ENCODE data around the gene TEAD2.
A peak's percentile ranks its signal among the peaks of the same experiment; 100 is the strongest.
"Not testable (repeated sequence)": the region's sequence is repeated elsewhere in the genome, so short reads cannot be mapped to it uniquely, and the experiment has no call there.

Gene TEAD2

GRCh38 chr19:49324801-49325576 is 37.2 kb downstream of the TEAD2 start, which contains the start of gene SLC6A16:
Gene SLC6A16, minus strand, starts transcription at chr19:49325191. Its CDS starts 13,844 bp downstream, at chr19:49311347.
- TF ChIP-seq POLR2A (IDR thresholded peaks at IDR 0.05; ENCODE audit: low read depth, low read length) (no peak), TAF1 (IDR thresholded peaks at IDR 0.05; ENCODE audit: low read depth, low read length) (no peak), POU2F2 (IDR thresholded peaks at IDR 0.05; ENCODE audit: low read depth, low read length) (no peak), PAX5 (IDR thresholded peaks at IDR 0.05; ENCODE audit: insufficient read depth, low read length, severe bottlenecking) (no peak), POLR2AphosphoS5 (IDR thresholded peaks at IDR 0.05; ENCODE audit: low read depth, low read length) (no peak), SPI1 (IDR thresholded peaks at IDR 0.05; ENCODE audit: low read depth, low read length) (no peak)
- peak; percentile 35 for FAIRE-seq
- DNase-seq (ENCODE audit: insufficient read length, low spot score), result no peak

- no peak for DNase-seq (ENCODE audit: insufficient read length, low spot score)
- no peak for TF ChIP-seq POLR2A (IDR thresholded peaks at IDR 0.05; ENCODE audit: low read depth, low read length)
- TF ChIP-seq PAX5 (IDR thresholded peaks at IDR 0.05; ENCODE audit: insufficient read depth, low read length, severe bottlenecking), result no peak
- no peak for TF ChIP-seq SPI1 (IDR thresholded peaks at IDR 0.05; ENCODE audit: low read depth, low read length)
- TF ChIP-seq POU2F2 (IDR thresholded peaks at IDR 0.05; ENCODE audit: low read depth, low read length), result no peak
- no peak for TF ChIP-seq TAF1 (IDR thresholded peaks at IDR 0.05; ENCODE audit: low read depth, low read length)
- TF ChIP-seq POLR2AphosphoS5 (IDR thresholded peaks at IDR 0.05; ENCODE audit: low read depth, low read length), result no peak
- no peak for FAIRE-seq
Observed at GRCh38 chr19:49318296-49318695, 43.9 kb downstream of the TEAD2 start.

- DNase-seq (ENCODE audit: insufficient read length, low spot score) (no peak), FAIRE-seq (no peak)
- no peak for TF ChIP-seq SPI1 (IDR thresholded peaks at IDR 0.05; ENCODE audit: low read depth, low read length)
Observed at GRCh38 chr19:49316284-49316683, 45.9 kb downstream of the TEAD2 start.

- DNase-seq (ENCODE audit: insufficient read length, low spot score) (no peak), FAIRE-seq (no peak)
- TF ChIP-seq POLR2AphosphoS5 (IDR thresholded peaks at IDR 0.05; ENCODE audit: low read depth, low read length) (no peak), POLR2A (IDR thresholded peaks at IDR 0.05; ENCODE audit: low read depth, low read length) (no peak), PAX5 (IDR thresholded peaks at IDR 0.05; ENCODE audit: insufficient read depth, low read length, severe bottlenecking) (no peak), TAF1 (IDR thresholded peaks at IDR 0.05; ENCODE audit: low read depth, low read length) (no peak), POU2F2 (IDR thresholded peaks at IDR 0.05; ENCODE audit: low read depth, low read length) (no peak), SPI1 (IDR thresholded peaks at IDR 0.05; ENCODE audit: low read depth, low read length) (no peak)
Observed at GRCh38 chr19:49315111-49315510, 47.1 kb downstream of the TEAD2 start.

GRCh38 chr19:49309087-49309486 is 53.1 kb downstream of the TEAD2 start:
- DNase-seq (ENCODE audit: insufficient read length, low spot score) (no peak), FAIRE-seq (peak; percentile 23)
- TF ChIP-seq POLR2A (IDR thresholded peaks at IDR 0.05; ENCODE audit: low read depth, low read length), result no peak
- no peak for TF ChIP-seq SPI1 (IDR thresholded peaks at IDR 0.05; ENCODE audit: low read depth, low read length)
- no peak for TF ChIP-seq POU2F2 (IDR thresholded peaks at IDR 0.05; ENCODE audit: low read depth, low read length)
- no peak for TF ChIP-seq PAX5 (IDR thresholded peaks at IDR 0.05; ENCODE audit: insufficient read depth, low read length, severe bottlenecking)
- TF ChIP-seq POLR2AphosphoS5 (IDR thresholded peaks at IDR 0.05; ENCODE audit: low read depth, low read length), result no peak
- TF ChIP-seq TAF1 (IDR thresholded peaks at IDR 0.05; ENCODE audit: low read depth, low read length), result no peak

GRCh38 chr19:49306734-49307133 is 55.5 kb downstream of the TEAD2 start:
- FAIRE-seq; DNase-seq (ENCODE audit: insufficient read length, low spot score): not testable (repeated sequence)

GRCh38 chr19:49301866-49302252 is 60.4 kb downstream of the TEAD2 start:
- no peak for DNase-seq (ENCODE audit: insufficient read length, low spot score)
- TF ChIP-seq POLR2A (IDR thresholded peaks at IDR 0.05; ENCODE audit: low read depth, low read length), result no peak
- TF ChIP-seq TAF1 (IDR thresholded peaks at IDR 0.05; ENCODE audit: low read depth, low read length), result no peak
- FAIRE-seq, result no peak

- peak; percentile 98 for FAIRE-seq
- no peak for TF ChIP-seq POLR2AphosphoS5 (IDR thresholded peaks at IDR 0.05; ENCODE audit: low read depth, low read length)
- no peak for TF ChIP-seq POU2F2 (IDR thresholded peaks at IDR 0.05; ENCODE audit: low read depth, low read length)
- no peak for TF ChIP-seq POLR2A (IDR thresholded peaks at IDR 0.05; ENCODE audit: low read depth, low read length)
- no peak for TF ChIP-seq TAF1 (IDR thresholded peaks at IDR 0.05; ENCODE audit: low read depth, low read length)
- TF ChIP-seq SPI1 (IDR thresholded peaks at IDR 0.05; ENCODE audit: low read depth, low read length), result peak; percentile 41; the same call in 1 of the 2 replicates
- no peak for TF ChIP-seq PAX5 (IDR thresholded peaks at IDR 0.05; ENCODE audit: insufficient read depth, low read length, severe bottlenecking)
Observed at GRCh38 chr19:49301165-49301865, 60.9 kb downstream of the TEAD2 start.

GRCh38 chr19:49298653-49299052 is 63.6 kb downstream of the TEAD2 start:
- DNase-seq (ENCODE audit: insufficient read length, low spot score); FAIRE-seq: not testable (repeated sequence)

More at GRCh38 chr19:49301165-49301865, 60.9 kb downstream of the TEAD2 start:
- peak; percentile 70 for DNase-seq (ENCODE audit: insufficient read length, low spot score)

- DNase-seq (ENCODE audit: insufficient read length, low spot score) (no peak), FAIRE-seq (no peak)
- no peak for TF ChIP-seq SPI1 (IDR thresholded peaks at IDR 0.05; ENCODE audit: low read depth, low read length)
- no peak for TF ChIP-seq PAX5 (IDR thresholded peaks at IDR 0.05; ENCODE audit: insufficient read depth, low read length, severe bottlenecking)
- TF ChIP-seq POLR2A (IDR thresholded peaks at IDR 0.05; ENCODE audit: low read depth, low read length), result no peak
- TF ChIP-seq TAF1 (IDR thresholded peaks at IDR 0.05; ENCODE audit: low read depth, low read length), result no peak
- no peak for TF ChIP-seq POLR2AphosphoS5 (IDR thresholded peaks at IDR 0.05; ENCODE audit: low read depth, low read length)
- TF ChIP-seq POU2F2 (IDR thresholded peaks at IDR 0.05; ENCODE audit: low read depth, low read length), result no peak
Observed at GRCh38 chr19:49297403-49297802, 64.8 kb downstream of the TEAD2 start.

All from GM12891 (cell line).